CD4-positive, CD25-positive, alpha-beta regulatory T cell (primary cell): ENCODE measurements around the gene PAPPA. TPM values are rescaled to one million over a fixed set of nuclear protein-coding genes. Genes with fewer than 3 reads are reported as not detected.

Experiments
- ATAC-seq, 2 donors: fragments of 150-1000 bp; cut with Tn5 transposase; one replicate each; pipeline ENCODE4 v1.10.0; 2021; ENCODE audit warnings: low read depth in 2 of 2, moderate number of reproducible peaks in 2 of 2, moderate library complexity in 1 of 2
- DNase-seq, 3 donors: peaks; one replicate each; pipeline versions ENCODE4 v3.0.0 to v3.0.0-alpha.2; 2012 to 2022; ENCODE audit warnings: mixed read lengths in 1 of 3
- H3K27ac ChIP-seq: one replicate; pipeline ENCODE4 v1.7.0; 2013; ENCODE audit warnings: mild to moderate bottlenecking, low read length; ENCODE audit not compliant: insufficient read depth, poor library complexity, severe bottlenecking
- H3K27me3 ChIP-seq: one replicate; pipeline ENCODE4 v1.7.0; 2013; ENCODE audit warnings: low read length; ENCODE audit not compliant: control insufficient read depth, insufficient read depth
- H3K36me3 ChIP-seq: one replicate; pipeline ENCODE4 v1.7.0; 2013; ENCODE audit warnings: mild to moderate bottlenecking, low read length, moderate library complexity; ENCODE audit not compliant: control insufficient read depth, insufficient read depth
- H3K4me1 ChIP-seq: 2 replicates; pipeline ENCODE4 v1.7.0; 2013; ENCODE audit warnings: mild to moderate bottlenecking, low read length; ENCODE audit not compliant: insufficient read depth, control insufficient read depth, poor library complexity, severe bottlenecking
- H3K4me3 ChIP-seq: one replicate; pipeline ENCODE4 v1.7.0; 2013; ENCODE audit warnings: low read depth, mild to moderate bottlenecking, low read length, moderate library complexity
- H3K9me3 ChIP-seq, 2 experiments: 1 replicate in 1 of 2; 2 replicates in 1 of 2; pipeline ENCODE4 v1.7.0; 2013; ENCODE audit warnings: low read length in 2 of 2, mild to moderate bottlenecking in 1 of 2, moderate library complexity in 1 of 2; ENCODE audit not compliant: control insufficient read depth in 2 of 2
- H3K27ac Mint-ChIP-seq, 3 donors: one replicate each; pipeline ENCODE4 v1.8.0; 2020 to 2022; ENCODE audit warnings: mild to moderate bottlenecking in 3 of 3, mixed read lengths in 3 of 3, moderate library complexity in 2 of 3
- H3K27me3 Mint-ChIP-seq: one replicate; pipeline ENCODE4 v1.8.0; 2022; ENCODE audit warnings: mild to moderate bottlenecking, mixed read lengths
- H3K36me3 Mint-ChIP-seq: one replicate; pipeline ENCODE4 v1.8.0; 2020; ENCODE audit warnings: mixed read lengths
- H3K4me1 Mint-ChIP-seq, 4 donors: one replicate each; pipeline ENCODE4 v1.8.0; 2020 to 2022; ENCODE audit warnings: mixed read lengths in 4 of 4, mild to moderate bottlenecking in 1 of 4
- H3K4me3 Mint-ChIP-seq, 4 donors: one replicate each; pipeline ENCODE4 v1.8.0; 2020 to 2022; ENCODE audit warnings: mild to moderate bottlenecking in 4 of 4, mixed read lengths in 4 of 4, moderate library complexity in 3 of 4
- H3K9me3 Mint-ChIP-seq, 7 donors: one replicate each; pipeline ENCODE4 v1.8.0; 2020 to 2022; ENCODE audit warnings: mixed read lengths in 7 of 7, mild to moderate bottlenecking in 3 of 7, moderate library complexity in 2 of 7
- polyA plus RNA-seq, 4 donors: library from polyadenylated mRNA; unstranded; fragments of 300-500 nt; fragmentation: Illumina TruSeq; gene quantifications; one replicate each; pipeline ENCODE4 v1.2.3, GENCODE V29; 2021
- total RNA-seq: library from RNA; stranded (reverse); gene quantifications from one replicate; pipeline ENCODE4 v1.2.3, GENCODE V29; 2022

PAPPA gene
- total and polyA plus RNA-seq, 5 donors from 2014 or later = 0.01 to 0.42 (median 0.09) TPM; not detected in 1

- Histone ChIP-seq H3K27ac (no peak overlapping the region), H3K36me3 (no peaks in the 10 kb centered on the region), H3K27me3 (no peaks in the 10 kb centered on the region), H3K9me3 (no peaks in the 10 kb centered on the region), H3K4me3 (no peak overlapping the region), H3K4me1 (no peaks in the 10 kb centered on the region)
- Mint-ChIP-seq H3K4me3 (no peak overlapping the region), H3K36me3 (no peaks in the 10 kb centered on the region), H3K4me1 (no peaks in the 10 kb centered on the region), H3K9me3 (peaks cover 0 to 5% (median 1%) of the 10 kb centered on the region in 7 donors), H3K27me3 (peaks cover 5% of the 10 kb centered on the region), H3K27ac (no peak overlapping the region)
- DNase-seq (no peak), ATAC-seq (no peak)
Measured at GRCh38 chr9:116336133-116336862, 182.7 kb downstream of the PAPPA start.

GRCh38 chr9:116337015-116337414, 183.4 kb downstream of the PAPPA start:
- no peaks in the 10 kb centered on the region for H3K4me1 ChIP-seq
- peaks cover 0 to 5% (median 2%) of the 10 kb centered on the region in 7 donors for H3K9me3 Mint-ChIP-seq
- peaks cover 5% of the 10 kb centered on the region for H3K27me3 Mint-ChIP-seq
- H3K4me3 ChIP-seq = no peak overlapping the region
- H3K36me3 ChIP-seq = no peaks in the 10 kb centered on the region
- no peaks in the 10 kb centered on the region for H3K4me1 Mint-ChIP-seq
- no peaks in the 10 kb centered on the region for H3K9me3 ChIP-seq
- ATAC-seq (no peak), DNase-seq (no peak)
- no peaks in the 10 kb centered on the region for H3K36me3 Mint-ChIP-seq
- no peaks in the 10 kb centered on the region for H3K27me3 ChIP-seq
- no peak overlapping the region for H3K27ac Mint-ChIP-seq
- no peak overlapping the region for H3K4me3 Mint-ChIP-seq
- no peak overlapping the region for H3K27ac ChIP-seq

GRCh38 chr9:116340270-116340669, 186.7 kb downstream of the PAPPA start:
- Histone ChIP-seq H3K27ac (no peak overlapping the region), H3K4me3 (no peak overlapping the region), H3K9me3 (no peaks in the 10 kb centered on the region), H3K36me3 (no peaks in the 10 kb centered on the region), H3K27me3 (no peaks in the 10 kb centered on the region), H3K4me1 (no peaks in the 10 kb centered on the region)
- ATAC-seq (no peak), DNase-seq (no peak)
- Mint-ChIP-seq H3K27me3 (peaks cover 5% of the 10 kb centered on the region), H3K4me1 (no peaks in the 10 kb centered on the region), H3K4me3 (no peak overlapping the region), H3K9me3 (peaks cover 0 to 4% (median 2%) of the 10 kb centered on the region in 7 donors), H3K36me3 (no peaks in the 10 kb centered on the region), H3K27ac (no peak overlapping the region)

GRCh38 chr9:116342061-116342460, 188.5 kb downstream of the PAPPA start:
- no peaks in the 10 kb centered on the region for H3K36me3 Mint-ChIP-seq
- Histone ChIP-seq H3K36me3 (no peaks in the 10 kb centered on the region), H3K27me3 (no peaks in the 10 kb centered on the region), H3K4me3 (no peak overlapping the region), H3K4me1 (no peaks in the 10 kb centered on the region), H3K27ac (no peak overlapping the region), H3K9me3 (no peaks in the 10 kb centered on the region)
- no peaks in the 10 kb centered on the region for H3K4me1 Mint-ChIP-seq
- DNase-seq (no peak), ATAC-seq (no peak)
- H3K4me3 Mint-ChIP-seq = no peak overlapping the region
- peaks cover 5% of the 10 kb centered on the region for H3K27me3 Mint-ChIP-seq
- peaks cover 0 to 4% (median 2%) of the 10 kb centered on the region in 7 donors for H3K9me3 Mint-ChIP-seq
- H3K27ac Mint-ChIP-seq = no peak overlapping the region

GRCh38 chr9:116342941-116343340, 189.3 kb downstream of the PAPPA start:
- no peaks in the 10 kb centered on the region for H3K4me1 ChIP-seq
- H3K27ac ChIP-seq = no peak overlapping the region
- H3K27me3 ChIP-seq = no peaks in the 10 kb centered on the region
- no peak overlapping the region for H3K27ac Mint-ChIP-seq
- H3K27me3 Mint-ChIP-seq = peaks cover 5% of the 10 kb centered on the region
- no peaks in the 10 kb centered on the region for H3K9me3 ChIP-seq
- H3K36me3 ChIP-seq = no peaks in the 10 kb centered on the region
- no peaks in the 10 kb centered on the region for H3K4me1 Mint-ChIP-seq
- no peak overlapping the region for H3K4me3 Mint-ChIP-seq
- DNase-seq (no peak), ATAC-seq (no peak)
- peaks cover 0 to 4% (median 2%) of the 10 kb centered on the region in 7 donors for H3K9me3 Mint-ChIP-seq
- H3K36me3 Mint-ChIP-seq = no peaks in the 10 kb centered on the region
- no peak overlapping the region for H3K4me3 ChIP-seq

- Histone ChIP-seq H3K27me3 (no peaks in the 10 kb centered on the region), H3K4me3 (no peak overlapping the region), H3K36me3 (no peaks in the 10 kb centered on the region), H3K27ac (no peak overlapping the region), H3K4me1 (no peaks in the 10 kb centered on the region), H3K9me3 (no peaks in the 10 kb centered on the region)
- no peaks in the 10 kb centered on the region for H3K36me3 Mint-ChIP-seq
- no peak overlapping the region for H3K4me3 Mint-ChIP-seq
- H3K4me1 Mint-ChIP-seq = no peaks in the 10 kb centered on the region
- no peak for ATAC-seq
- H3K27ac Mint-ChIP-seq = no peak overlapping the region
- no peak for DNase-seq
- H3K27me3 Mint-ChIP-seq = no peaks in the 10 kb centered on the region
- H3K9me3 Mint-ChIP-seq = peaks cover 0 to 4% (median 0%) of the 10 kb centered on the region in 7 donors
Measured at GRCh38 chr9:116344416-116344815, 190.8 kb downstream of the PAPPA start.

- Histone ChIP-seq H3K27ac (no peak overlapping the region), H3K4me1 (no peaks in the 10 kb centered on the region), H3K27me3 (no peaks in the 10 kb centered on the region), H3K36me3 (no peaks in the 10 kb centered on the region), H3K4me3 (no peak overlapping the region), H3K9me3 (no peaks in the 10 kb centered on the region)
- Mint-ChIP-seq H3K27ac (no peak overlapping the region), H3K27me3 (peaks cover under 1% of the 10 kb centered on the region), H3K4me1 (no peaks in the 10 kb centered on the region), H3K36me3 (no peaks in the 10 kb centered on the region), H3K4me3 (no peak overlapping the region), H3K9me3 (peaks cover 0 to 4% (median 0%) of the 10 kb centered on the region in 7 donors)
- ATAC-seq (no peak), DNase-seq (no peak)
Measured at GRCh38 chr9:116345393-116345792, 191.8 kb downstream of the PAPPA start.

- no peak overlapping the region for H3K4me3 Mint-ChIP-seq
- no peaks in the 10 kb centered on the region for H3K36me3 ChIP-seq
- no peaks in the 10 kb centered on the region for H3K4me1 Mint-ChIP-seq
- no peak overlapping the region for H3K27ac ChIP-seq
- H3K9me3 Mint-ChIP-seq = peaks cover 0 to 4% (median 0%) of the 10 kb centered on the region in 7 donors
- no peaks in the 10 kb centered on the region for H3K27me3 ChIP-seq
- no peak overlapping the region for H3K4me3 ChIP-seq
- H3K9me3 ChIP-seq = no peaks in the 10 kb centered on the region
- no peaks in the 10 kb centered on the region for H3K4me1 ChIP-seq
- H3K27me3 Mint-ChIP-seq = peaks cover 5% of the 10 kb centered on the region
- DNase-seq (no peak), ATAC-seq (no peak)
- H3K27ac Mint-ChIP-seq = no peak overlapping the region
- no peaks in the 10 kb centered on the region for H3K36me3 Mint-ChIP-seq
Measured at GRCh38 chr9:116345817-116346216, 192.2 kb downstream of the PAPPA start.
